LNCAP (cell line): Measurements from ENCODE around the gene MAD2L1BP.

ENCODE experiments used
- TF ChIP-seq, protein P1 (sequence below): fragments of 450-650 bp; IDR thresholded peaks from 2 replicates; pipeline ENCODE4 v1.5.1; 2017; ENCODE audit warnings: mild to moderate bottlenecking

Gene MAD2L1BP

GRCh38 chr6:43629104-43629504 lies 6.5 kb upstream of the MAD2L1BP start, which contains the start of gene GTPBP2:
TSS of gene GTPBP2 (minus strand) at chr6:43629264. CDS start at chr6:43629162, 102 bp downstream.
- TF ChIP-seq, protein P1, sequence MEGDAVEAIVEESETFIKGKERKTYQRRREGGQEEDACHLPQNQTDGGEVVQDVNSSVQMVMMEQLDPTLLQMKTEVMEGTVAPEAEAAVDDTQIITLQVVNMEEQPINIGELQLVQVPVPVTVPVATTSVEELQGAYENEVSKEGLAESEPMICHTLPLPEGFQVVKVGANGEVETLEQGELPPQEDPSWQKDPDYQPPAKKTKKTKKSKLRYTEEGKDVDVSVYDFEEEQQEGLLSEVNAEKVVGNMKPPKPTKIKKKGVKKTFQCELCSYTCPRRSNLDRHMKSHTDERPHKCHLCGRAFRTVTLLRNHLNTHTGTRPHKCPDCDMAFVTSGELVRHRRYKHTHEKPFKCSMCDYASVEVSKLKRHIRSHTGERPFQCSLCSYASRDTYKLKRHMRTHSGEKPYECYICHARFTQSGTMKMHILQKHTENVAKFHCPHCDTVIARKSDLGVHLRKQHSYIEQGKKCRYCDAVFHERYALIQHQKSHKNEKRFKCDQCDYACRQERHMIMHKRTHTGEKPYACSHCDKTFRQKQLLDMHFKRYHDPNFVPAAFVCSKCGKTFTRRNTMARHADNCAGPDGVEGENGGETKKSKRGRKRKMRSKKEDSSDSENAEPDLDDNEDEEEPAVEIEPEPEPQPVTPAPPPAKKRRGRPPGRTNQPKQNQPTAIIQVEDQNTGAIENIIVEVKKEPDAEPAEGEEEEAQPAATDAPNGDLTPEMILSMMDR, result no peak

DNA sequence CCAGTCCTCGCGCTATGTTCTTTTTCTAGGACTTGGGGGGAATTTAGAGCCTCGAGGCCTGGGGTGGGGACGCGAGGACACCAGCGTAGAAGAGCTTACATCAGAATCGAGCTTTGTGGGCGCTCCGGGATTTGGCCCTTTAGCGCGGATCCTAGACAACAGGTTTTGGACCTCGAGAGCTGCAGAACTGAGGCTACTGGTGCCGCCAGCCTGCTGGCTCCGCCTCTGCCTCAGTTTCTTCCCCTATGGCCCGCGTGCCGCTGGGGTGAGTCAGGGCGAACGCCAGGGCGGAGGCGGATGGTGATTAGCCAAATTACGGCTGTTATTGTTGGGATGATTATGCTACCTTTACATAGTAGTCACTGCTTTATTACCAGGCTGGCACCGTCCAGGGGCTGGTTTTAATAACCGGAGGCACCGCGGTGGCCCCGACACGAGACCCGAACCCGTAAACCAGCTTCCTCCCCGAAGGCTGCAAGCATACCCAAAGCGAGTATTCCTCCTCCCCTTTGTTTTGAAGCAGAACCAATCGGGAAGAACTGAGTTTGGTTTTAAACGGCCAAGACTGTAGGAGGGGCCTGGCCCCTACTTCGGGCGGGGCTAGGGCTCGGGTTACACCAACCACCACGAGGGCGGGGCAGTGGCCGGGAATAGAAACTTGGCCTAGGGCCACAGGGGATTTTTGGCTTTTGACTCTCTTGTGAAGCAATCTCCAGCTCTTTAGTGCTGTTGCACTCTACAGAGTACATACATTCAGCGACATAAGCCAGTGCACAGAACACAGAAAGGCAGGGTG lies 5.9 kb upstream of the MAD2L1BP start:
- TF ChIP-seq, protein P1, result no peak

- TF ChIP-seq, protein P1, result no peak
These were observed 4.5 kb upstream of the MAD2L1BP start for GRCh38 chr6:43630980-43631619.

GRCh38 chr6:43634702-43635303 lies 837 bp upstream of the MAD2L1BP start:
- TF ChIP-seq, protein P1, result no peak

DNA sequence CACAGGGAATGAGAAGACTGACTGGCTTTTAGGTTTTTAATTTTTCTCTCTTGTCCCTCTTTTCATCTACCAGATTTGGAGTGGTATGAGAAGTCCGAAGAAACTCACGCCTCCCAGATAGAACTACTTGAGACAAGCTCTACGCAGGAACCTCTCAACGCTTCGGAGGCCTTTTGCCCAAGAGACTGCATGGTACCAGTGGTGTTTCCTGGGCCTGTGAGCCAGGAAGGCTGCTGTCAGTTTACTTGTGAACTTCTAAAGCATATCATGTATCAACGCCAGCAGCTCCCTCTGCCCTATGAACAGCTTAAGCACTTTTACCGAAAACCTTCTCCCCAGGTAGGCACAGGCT lies 644 bp downstream of the MAD2L1BP start:
- TF ChIP-seq, protein P1, result no peak

GRCh38 chr6:43639984-43640800 lies 4.6 kb downstream of the MAD2L1BP start:
- TF ChIP-seq, protein P1, result no peak

DNA sequence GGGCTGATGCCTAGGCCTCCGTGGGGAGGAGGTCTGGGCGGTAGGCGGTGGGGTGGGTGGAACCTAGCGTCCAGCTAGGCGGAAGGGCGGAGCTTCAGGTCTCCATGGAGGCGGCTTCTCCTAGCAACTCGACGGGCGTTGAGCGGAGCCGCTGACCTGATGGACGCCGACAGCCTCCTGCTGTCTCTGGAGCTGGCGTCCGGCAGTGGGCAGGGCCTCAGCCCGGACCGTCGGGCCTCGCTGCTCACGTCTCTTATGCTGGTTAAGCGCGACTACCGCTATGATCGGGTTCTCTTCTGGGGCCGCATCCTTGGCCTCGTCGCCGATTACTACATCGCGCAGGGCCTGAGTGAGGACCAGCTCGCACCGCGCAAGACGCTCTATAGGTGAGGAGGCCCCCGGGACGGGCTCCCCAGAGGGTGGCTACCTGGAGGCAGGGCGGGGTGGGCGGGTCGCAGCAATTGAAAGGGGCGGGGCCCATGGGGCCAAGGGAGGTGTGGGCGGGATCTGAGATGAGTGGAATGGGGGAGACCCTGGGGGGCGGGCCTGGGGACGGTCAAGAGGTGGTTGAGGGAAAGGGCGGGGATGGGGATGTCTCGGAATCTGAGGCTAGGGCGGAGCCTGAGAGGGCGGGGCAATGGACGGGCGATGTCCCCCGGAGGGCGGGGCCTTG lies 9.4 kb downstream of the MAD2L1BP start, which contains the start of gene RSPH9:
TSS of gene RSPH9 (plus strand) at position 97 of the 673 bp plus-strand sequence. CDS start at position 160, 63 bp downstream.
- TF ChIP-seq, protein P1, result no peak
